Epithelial cell of esophagus (primary cell): Measurements from ENCODE around the gene NOC2L.
A peak's percentile ranks its signal among the peaks of the same experiment; 100 is the strongest.
"Not testable (repeated sequence)": the region's sequence is repeated elsewhere in the genome, so short reads cannot be mapped to it uniquely, and the experiment has no call there.

Source experiments
- DNase-seq: peaks from one replicate; pipeline ENCODE4 v3.0.0; 2010; ENCODE audit warnings: low read depth
- H3K4me3 ChIP-seq: 2 replicates; pipeline ENCODE4 v1.5.1; 2011; ENCODE audit warnings: mild to moderate bottlenecking, low read length, control low read depth
- CTCF ChIP-seq: IDR thresholded peaks from 2 replicates; pipeline ENCODE4 v1.5.1; 2011; ENCODE audit warnings: low read depth, mild to moderate bottlenecking, low read length, control low read depth, inconsistent platforms; ENCODE audit not compliant: insufficient read depth; ENCODE audit errors: missing control alignments

NOC2L gene

GRCh38 chr1:904310-904950 lies 54.6 kb downstream of the NOC2L start:
- TF ChIP-seq CTCF: peak; percentile 36
- H3K4me3 ChIP-seq: peak overlapping the region; percentile 43
- DNase-seq: peak; percentile 81

GRCh38 chr1:903721-904271 lies 55.3 kb downstream of the NOC2L start:
- H3K4me3 ChIP-seq: peak overlapping the region; percentile 10
- DNase-seq: no peak
- no peak for TF ChIP-seq CTCF

DNA sequence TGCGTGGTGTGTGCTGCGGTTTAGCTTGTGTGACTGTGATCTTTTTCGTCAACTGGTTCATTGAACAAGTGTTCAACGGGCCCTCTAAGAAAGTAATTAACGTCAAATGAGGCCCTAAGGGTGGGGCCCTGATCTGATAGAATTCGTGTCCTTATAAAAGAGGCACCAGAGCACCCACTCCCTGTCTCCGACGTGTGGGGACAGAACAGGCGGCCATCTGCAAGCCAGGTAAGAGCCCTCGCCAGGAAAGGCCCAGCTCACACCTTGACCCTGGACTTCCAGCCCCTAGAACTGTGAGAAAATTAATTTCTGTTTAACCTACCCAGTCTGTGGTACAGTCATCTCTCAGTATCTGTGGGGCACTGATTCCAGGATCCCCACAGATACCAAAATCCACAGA lies 55.8 kb downstream of the NOC2L start:
- no peak for TF ChIP-seq CTCF
- H3K4me3 ChIP-seq: no peak overlapping the region

DNA sequence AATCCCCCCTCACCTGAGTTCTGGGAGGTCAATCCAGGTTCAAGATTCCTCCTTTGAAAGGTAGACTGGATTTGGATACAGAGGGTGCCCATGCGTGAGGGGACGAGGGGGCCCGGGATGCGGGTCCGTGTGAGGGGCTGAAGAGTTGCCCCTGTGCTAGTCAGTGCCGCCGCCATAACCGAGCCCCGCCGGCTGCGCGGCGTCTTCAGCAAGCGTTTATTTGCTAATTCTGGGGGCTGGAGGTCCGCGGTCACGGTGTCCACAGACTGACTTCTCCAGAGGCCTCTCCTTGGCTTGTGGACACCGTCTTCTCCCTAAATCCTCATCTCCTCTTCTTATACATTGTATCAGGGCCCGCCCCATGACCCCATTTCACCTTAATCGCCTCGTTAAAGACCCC lies 56.3 kb downstream of the NOC2L start:
- no peak for DNase-seq

More for the DNA sequence above, 55.8 kb downstream of the NOC2L start:
- DNase-seq: no peak

DNA sequence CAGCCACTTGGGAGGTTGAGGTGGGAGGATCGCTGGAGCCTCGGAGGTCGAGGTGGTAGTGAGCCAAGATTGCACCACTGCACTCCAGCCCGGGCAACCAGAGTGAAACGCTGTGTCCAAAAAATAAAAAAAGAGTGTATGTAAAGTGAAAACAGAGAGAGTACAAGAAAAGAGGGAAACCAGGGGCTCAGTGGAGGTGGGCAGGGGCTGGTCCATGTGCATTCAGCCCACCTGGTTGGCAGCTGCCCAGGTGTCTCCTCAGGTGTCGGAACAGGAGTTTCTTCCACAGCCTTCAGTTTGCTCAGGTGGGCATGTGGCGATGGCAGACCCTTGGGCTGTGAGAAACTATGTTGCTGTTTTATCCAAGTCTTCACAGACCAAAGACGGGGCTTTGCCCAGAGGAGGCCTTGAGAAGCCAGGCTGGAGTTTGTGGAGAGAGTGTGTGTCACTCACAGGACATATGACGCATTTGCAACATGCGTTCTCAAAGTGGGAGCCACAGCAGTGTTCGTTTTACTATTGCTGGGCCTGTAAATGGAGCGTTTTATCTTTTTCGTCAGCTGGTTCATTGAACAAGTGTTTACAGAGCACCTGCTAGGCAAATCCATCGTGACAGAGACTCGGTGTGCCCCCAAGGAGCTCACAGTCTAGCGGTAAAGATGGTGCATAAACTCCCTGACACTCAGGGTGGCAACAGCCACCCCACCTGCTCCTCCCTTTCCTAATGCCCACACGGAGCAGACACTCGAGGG lies 57.8 kb downstream of the NOC2L start:
- TF ChIP-seq CTCF: no peak
- no peak overlapping the region for H3K4me3 ChIP-seq
- no peak for DNase-seq

More for the DNA sequence above, 56.3 kb downstream of the NOC2L start:
- no peak for TF ChIP-seq CTCF
- no peak overlapping the region for H3K4me3 ChIP-seq

DNA sequence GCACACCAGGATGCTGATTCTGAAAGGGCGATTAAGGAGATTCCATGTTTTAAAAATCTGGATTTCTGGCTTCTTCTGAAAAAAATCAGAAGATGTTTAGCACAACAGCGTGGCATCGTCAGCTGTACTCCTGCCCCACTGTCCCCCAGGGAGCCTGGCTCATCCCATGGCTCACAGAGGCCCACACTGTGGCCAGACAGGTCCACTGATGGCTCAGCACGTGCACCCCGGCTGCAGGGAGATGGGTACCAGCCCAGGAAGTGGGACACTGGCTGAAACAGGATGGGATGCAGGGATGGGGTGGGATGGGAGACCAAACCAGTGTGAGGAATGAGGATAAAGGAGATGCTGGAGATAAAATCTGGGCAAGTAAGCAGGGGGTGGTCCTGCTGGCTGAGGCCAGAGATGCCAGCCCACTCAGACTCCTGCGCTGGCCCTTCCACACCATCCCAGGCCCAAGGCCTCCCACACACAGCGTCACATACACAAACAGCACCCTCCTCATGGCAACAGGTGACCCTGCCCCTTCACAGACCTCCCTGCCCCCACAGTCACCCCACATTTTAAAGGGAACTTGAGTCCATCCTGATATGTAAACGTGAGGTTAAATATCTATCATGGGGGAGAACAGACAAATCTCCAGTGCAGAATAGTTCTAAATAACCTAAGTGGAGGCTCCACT lies 59.3 kb downstream of the NOC2L start:
- TF ChIP-seq CTCF: no peak
- DNase-seq: no peak
- no peak overlapping the region for H3K4me3 ChIP-seq

DNA sequence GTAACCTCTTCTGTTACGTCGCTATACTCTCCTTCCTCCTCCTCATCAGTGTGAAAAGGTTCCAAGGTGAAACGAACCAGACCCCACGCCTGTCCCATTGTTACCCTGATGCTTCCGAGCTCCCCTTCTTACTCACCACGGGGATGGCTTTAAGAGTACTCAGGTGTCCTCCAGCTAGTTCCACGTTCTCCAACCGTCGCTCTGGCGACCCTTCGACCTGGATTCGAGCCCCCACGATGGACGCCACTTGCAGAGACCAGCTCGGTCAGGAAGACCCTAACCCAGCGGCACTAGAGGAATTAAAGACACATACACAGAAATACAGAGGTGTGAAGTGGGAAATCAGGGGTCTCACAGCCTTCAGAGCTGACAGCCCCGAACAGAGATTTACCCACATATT lies 61.1 kb downstream of the NOC2L start:
- DNase-seq: not testable (repeated sequence)

More for the DNA sequence above, 61.1 kb downstream of the NOC2L start:
- H3K4me3 ChIP-seq: not testable (repeated sequence)
